Neural progenitor cell (in vitro differentiated cells): ENCODE measurements around the gene IL22RA2. TPM values are rescaled to one million over a fixed set of nuclear protein-coding genes. Genes with fewer than 3 reads are reported as not detected.

Experiments
- DNase-seq: peaks from one replicate; pipeline ENCODE4 v3.0.0-alpha.2; 2016; ENCODE audit warnings: low spot score
- H2AFZ ChIP-seq: fragments of 200-600 bp; sonication (generic); replicated peaks from 2 replicates; pipeline ENCODE4 v1.6.1; 2016; ENCODE audit warnings: antibody characterized with exemption
- H3F3A ChIP-seq: fragments of 200-600 bp; sonication (generic); 2 replicates; pipeline ENCODE4 v1.6.1; 2016; ENCODE audit warnings: antibody characterized with exemption, low read depth
- H3K27ac ChIP-seq: fragments of 200-600 bp; sonication (generic); 2 replicates; pipeline ENCODE4 v1.5.1; 2016; ENCODE audit warnings: mild to moderate bottlenecking
- H3K27me3 ChIP-seq: fragments of 200-600 bp; sonication (generic); 2 replicates; pipeline ENCODE4 v1.6.1; 2016; ENCODE audit warnings: mild to moderate bottlenecking, moderate library complexity
- H3K36me3 ChIP-seq: fragments of 200-600 bp; sonication (generic); 2 replicates; pipeline ENCODE4 v1.5.1; 2016
- H3K4me1 ChIP-seq: fragments of 200-600 bp; sonication (generic); 2 replicates; pipeline ENCODE4 v1.6.1; 2016; ENCODE audit warnings: mixed run types
- H3K4me2 ChIP-seq: fragments of 200-600 bp; sonication (generic); 2 replicates; pipeline ENCODE4 v1.6.1; 2016
- H3K4me3 ChIP-seq: fragments of 200-600 bp; sonication (generic); 2 replicates; pipeline ENCODE4 v1.5.1; 2016
- H3K79me2 ChIP-seq: fragments of 200-600 bp; sonication (generic); 2 replicates; pipeline ENCODE4 v1.6.1; 2016; ENCODE audit warnings: low read depth
- H3K9ac ChIP-seq: fragments of 200-600 bp; sonication (generic); 2 replicates; pipeline ENCODE4 v1.6.1; 2016
- H3K9me3 ChIP-seq: fragments of 200-600 bp; sonication (generic); 2 replicates; pipeline ENCODE4 v1.5.1; 2016; ENCODE audit warnings: low read depth
- H4K20me1 ChIP-seq: fragments of 200-600 bp; sonication (generic); 2 replicates; pipeline ENCODE4 v1.6.1; 2016; ENCODE audit warnings: low read depth
- H3K27ac Mint-ChIP-seq: 3 replicates; pipeline ENCODE4 v1.8.0; 2021; ENCODE audit warnings: mixed read lengths
- H3K27me3 Mint-ChIP-seq: 2 replicates; pipeline ENCODE4 v1.8.0; 2022; ENCODE audit warnings: low read depth, mild to moderate bottlenecking, inconsistent platforms, moderate library complexity, mixed read lengths; ENCODE audit not compliant: insufficient read depth
- H3K36me3 Mint-ChIP-seq: 3 replicates; pipeline ENCODE4 v1.8.0; 2021; ENCODE audit warnings: mixed read lengths
- H3K4me1 Mint-ChIP-seq: 3 replicates; pipeline ENCODE4 v1.8.0; 2021; ENCODE audit warnings: mixed read lengths
- H3K4me3 Mint-ChIP-seq: 3 replicates; pipeline ENCODE4 v1.8.0; 2021; ENCODE audit warnings: mild to moderate bottlenecking, moderate library complexity, mixed read lengths
- H3K9me3 Mint-ChIP-seq: 3 replicates; pipeline ENCODE4 v1.8.0; 2020; ENCODE audit warnings: mixed read lengths
- CTCF ChIP-seq: fragments of 200-600 bp; sonication (generic); IDR thresholded peaks from 2 replicates; pipeline ENCODE4 v1.5.1; 2017; ENCODE audit warnings: antibody characterized with exemption, mild to moderate bottlenecking
- EZH2 ChIP-seq: fragments of 200-600 bp; sonication (generic); IDR thresholded peaks from 2 replicates; pipeline ENCODE4 v1.6.1; 2017; ENCODE audit warnings: antibody characterized with exemption, mild to moderate bottlenecking, moderate library complexity
- EZH2phosphoT487 ChIP-seq: fragments of 200-600 bp; sonication (generic); IDR thresholded peaks from 2 replicates; pipeline ENCODE4 v1.6.1; 2017; ENCODE audit warnings: antibody characterized with exemption
- total RNA-seq: library from RNA; depleted of rRNA; stranded (reverse); fragments of >200 nt; gene quantifications from 2 replicates; pipeline ENCODE4 v1.2.3, GENCODE V29; 2015; ENCODE audit warnings: low replicate concordance

The IL22RA2 gene
- total RNA-seq, 1 donor from 2014 or later, result not detected

GRCh38 chr6:137097057-137097456 lies 76.4 kb downstream of the IL22RA2 start:
- Histone ChIP-seq H3K36me3 (no peaks in the 10 kb centered on the region), H3F3A (no peaks in the 10 kb centered on the region), H3K79me2 (no peaks in the 10 kb centered on the region), H3K9ac (no peak overlapping the region), H4K20me1 (no peaks in the 10 kb centered on the region), H3K27me3 (no peaks in the 10 kb centered on the region), H3K9me3 (no peaks in the 10 kb centered on the region), H3K27ac (no peak overlapping the region), H3K4me3 (no peak overlapping the region), H3K4me1 (no peaks in the 10 kb centered on the region), H2AFZ (no peak overlapping the region), H3K4me2 (no peak overlapping the region)
- DNase-seq, result no peak
- no peaks in the 10 kb centered on the region for H3K36me3 Mint-ChIP-seq
- H3K27ac Mint-ChIP-seq, result no peak overlapping the region
- H3K4me3 Mint-ChIP-seq, result no peak overlapping the region
- H3K27me3 Mint-ChIP-seq, result no peaks in the 10 kb centered on the region
- H3K9me3 Mint-ChIP-seq, result no peaks in the 10 kb centered on the region
- TF ChIP-seq EZH2phosphoT487, result no peak
- TF ChIP-seq EZH2, result no peak
- H3K4me1 Mint-ChIP-seq, result peaks cover 4% of the 10 kb centered on the region

- Histone ChIP-seq H3K4me1 (no peaks in the 10 kb centered on the region), H3K9me3 (no peaks in the 10 kb centered on the region), H3K36me3 (no peaks in the 10 kb centered on the region), H3K27ac (no peak overlapping the region), H3F3A (no peaks in the 10 kb centered on the region), H4K20me1 (no peaks in the 10 kb centered on the region), H3K27me3 (no peaks in the 10 kb centered on the region), H3K9ac (no peak overlapping the region), H3K4me3 (no peak overlapping the region), H3K79me2 (no peaks in the 10 kb centered on the region), H2AFZ (no peak overlapping the region), H3K4me2 (no peak overlapping the region)
- H3K36me3 Mint-ChIP-seq, result no peaks in the 10 kb centered on the region
- peaks cover 4% of the 10 kb centered on the region for H3K4me1 Mint-ChIP-seq
- H3K9me3 Mint-ChIP-seq, result no peaks in the 10 kb centered on the region
- no peak for DNase-seq
- H3K27me3 Mint-ChIP-seq, result no peaks in the 10 kb centered on the region
- H3K27ac Mint-ChIP-seq, result no peak overlapping the region
- TF ChIP-seq EZH2phosphoT487 (no peak), CTCF (no peak), EZH2 (no peak)
- H3K4me3 Mint-ChIP-seq, result no peak overlapping the region
Observed at GRCh38 chr6:137095651-137096238, 77.7 kb downstream of the IL22RA2 start.

- Histone ChIP-seq H3K9ac (no peak overlapping the region), H3K4me2 (no peak overlapping the region), H3K9me3 (no peaks in the 10 kb centered on the region), H3K4me1 (no peaks in the 10 kb centered on the region), H3K36me3 (no peaks in the 10 kb centered on the region), H2AFZ (peak overlapping the region; percentile 46), H3K27me3 (no peaks in the 10 kb centered on the region), H3F3A (no peaks in the 10 kb centered on the region), H3K79me2 (no peaks in the 10 kb centered on the region), H3K4me3 (no peak overlapping the region), H3K27ac (no peak overlapping the region), H4K20me1 (no peaks in the 10 kb centered on the region)
- H3K9me3 Mint-ChIP-seq, result no peaks in the 10 kb centered on the region
- peaks cover 4% of the 10 kb centered on the region for H3K4me1 Mint-ChIP-seq
- no peak overlapping the region for H3K27ac Mint-ChIP-seq
- no peaks in the 10 kb centered on the region for H3K27me3 Mint-ChIP-seq
- H3K36me3 Mint-ChIP-seq, result no peaks in the 10 kb centered on the region
- no peak overlapping the region for H3K4me3 Mint-ChIP-seq
- DNase-seq, result no peak
- no peak for TF ChIP-seq EZH2phosphoT487
- no peak for TF ChIP-seq CTCF
- no peak for TF ChIP-seq EZH2
Observed at GRCh38 chr6:137095093-137095492, 78.4 kb downstream of the IL22RA2 start.

- Histone ChIP-seq H3K4me2 (no peak overlapping the region), H3K27ac (no peak overlapping the region), H3K36me3 (no peaks in the 10 kb centered on the region), H2AFZ (peak overlapping the region; percentile 46), H4K20me1 (no peaks in the 10 kb centered on the region), H3K9me3 (no peaks in the 10 kb centered on the region), H3K4me3 (no peak overlapping the region), H3F3A (no peaks in the 10 kb centered on the region), H3K27me3 (no peaks in the 10 kb centered on the region), H3K79me2 (no peaks in the 10 kb centered on the region), H3K9ac (no peak overlapping the region), H3K4me1 (no peaks in the 10 kb centered on the region)
- H3K36me3 Mint-ChIP-seq, result no peaks in the 10 kb centered on the region
- DNase-seq, result peak; percentile 69
- no peak overlapping the region for H3K27ac Mint-ChIP-seq
- TF ChIP-seq EZH2 (no peak), CTCF (peak; percentile 74)
- H3K4me3 Mint-ChIP-seq, result no peak overlapping the region
- peaks cover 4% of the 10 kb centered on the region for H3K4me1 Mint-ChIP-seq
- no peaks in the 10 kb centered on the region for H3K27me3 Mint-ChIP-seq
- no peaks in the 10 kb centered on the region for H3K9me3 Mint-ChIP-seq
Observed at GRCh38 chr6:137094411-137095008, 78.9 kb downstream of the IL22RA2 start.
